Measurements from ENCODE around the gene PLA2G2C.

PLA2G2C gene

DNA sequence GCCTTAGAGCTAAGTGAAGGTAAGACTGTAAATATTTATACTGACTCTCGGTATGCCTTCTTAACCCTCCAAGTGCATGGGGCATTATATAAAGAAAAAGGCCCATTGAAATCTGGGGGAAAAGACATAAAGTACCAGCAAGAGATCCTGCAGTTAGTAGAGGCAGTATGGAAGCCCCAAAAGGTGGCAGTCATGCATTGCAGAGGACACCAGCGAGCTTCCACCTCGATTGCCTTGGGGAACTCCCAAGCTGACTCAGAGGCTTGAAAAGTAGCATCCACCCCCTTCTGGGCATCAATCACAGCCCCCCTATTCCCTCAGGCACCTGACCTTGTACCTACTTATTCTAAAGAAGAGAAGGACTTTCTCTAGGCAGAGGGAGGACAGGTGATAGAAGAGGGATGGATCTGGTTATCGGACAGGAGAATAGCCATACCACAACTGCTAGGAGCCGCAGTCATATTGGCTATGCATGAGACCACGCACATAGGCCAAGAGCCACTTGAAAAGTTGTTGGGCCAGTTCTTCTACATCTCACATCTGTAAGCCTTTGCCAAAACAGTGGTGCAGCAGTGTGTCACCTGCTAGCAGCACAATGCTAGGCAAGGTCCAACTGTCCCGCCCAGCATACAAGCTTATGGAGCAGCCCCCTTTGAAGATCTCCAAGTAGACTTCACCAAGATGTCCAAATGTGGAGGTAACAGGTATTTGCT is 27.8 kb downstream of the PLA2G2C start:
- DNase-seq (ENCODE audit: extremely low read depth in 1 of 2, low read depth in 1 of 2): no peak

DNA sequence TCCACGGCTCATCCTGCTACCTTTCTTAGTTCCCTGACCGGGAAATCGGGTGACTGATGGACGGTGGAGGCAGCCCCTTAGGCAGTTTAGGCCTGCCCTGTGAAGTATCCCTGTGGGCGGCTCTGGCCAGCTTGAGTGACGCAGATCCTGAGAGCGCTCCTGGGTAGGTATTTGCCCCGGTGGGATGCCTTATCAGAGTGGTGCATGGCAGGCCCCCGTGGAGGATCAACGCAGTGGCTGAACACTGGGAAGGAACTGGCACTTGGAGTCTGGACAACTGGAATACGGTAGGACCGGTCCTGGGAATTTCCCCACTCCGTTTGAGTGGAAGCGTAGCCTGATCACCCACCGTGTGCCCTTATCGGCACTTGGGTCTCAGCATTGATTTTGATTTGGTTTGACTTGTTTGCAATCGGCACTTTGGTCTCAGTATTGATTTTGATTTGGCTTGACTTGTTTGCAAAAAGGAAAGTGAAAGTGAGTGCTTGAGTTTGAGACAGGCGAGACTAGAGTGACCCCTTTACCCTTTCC is 32.0 kb downstream of the PLA2G2C start:
- DNase-seq (ENCODE audit: extremely low read depth in 1 of 2, low read depth in 1 of 2): no peak

DNA sequence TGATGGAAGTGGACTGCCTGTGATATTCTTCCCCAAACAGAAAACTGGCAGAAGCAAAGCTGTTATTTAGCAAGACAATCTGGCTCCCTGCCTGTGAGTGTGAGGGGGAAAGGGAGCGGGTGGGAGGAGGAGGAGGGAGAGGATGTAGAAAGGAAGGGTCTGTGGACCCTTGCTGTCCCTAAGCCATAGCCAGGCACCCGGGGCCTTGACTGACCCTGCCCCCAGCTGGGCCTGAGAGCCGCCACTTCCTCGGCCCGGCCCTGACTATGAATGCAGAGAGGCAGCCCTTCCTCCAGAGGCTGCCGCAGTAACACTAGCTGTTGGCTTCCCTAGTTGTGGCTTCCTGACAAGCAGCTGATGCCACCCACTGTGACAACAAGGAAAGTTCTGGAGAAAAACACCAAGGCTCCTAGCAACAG is 33.3 kb downstream of the PLA2G2C start:
- no peak for DNase-seq (ENCODE audit: extremely low read depth in 1 of 2, low read depth in 1 of 2)

DNA sequence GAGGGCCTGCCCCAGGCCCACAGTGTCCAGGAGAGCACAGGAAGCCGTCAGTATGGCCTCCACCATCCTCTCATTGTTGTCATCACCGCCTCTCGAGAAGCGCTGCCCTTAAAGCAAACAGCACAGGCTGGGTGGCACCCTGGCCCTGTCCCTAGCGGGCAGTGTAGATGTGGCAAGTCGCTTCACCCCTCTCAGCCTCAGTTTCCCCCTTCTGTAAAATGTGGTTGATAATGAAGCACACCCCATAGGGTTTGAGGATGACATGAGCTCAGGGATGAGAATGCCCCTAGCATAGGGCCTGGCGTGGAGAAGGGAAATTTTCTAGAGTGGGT is 33.8 kb downstream of the PLA2G2C start:
- DNase-seq (ENCODE audit: extremely low read depth in 1 of 2, low read depth in 1 of 2): no peak

DNA sequence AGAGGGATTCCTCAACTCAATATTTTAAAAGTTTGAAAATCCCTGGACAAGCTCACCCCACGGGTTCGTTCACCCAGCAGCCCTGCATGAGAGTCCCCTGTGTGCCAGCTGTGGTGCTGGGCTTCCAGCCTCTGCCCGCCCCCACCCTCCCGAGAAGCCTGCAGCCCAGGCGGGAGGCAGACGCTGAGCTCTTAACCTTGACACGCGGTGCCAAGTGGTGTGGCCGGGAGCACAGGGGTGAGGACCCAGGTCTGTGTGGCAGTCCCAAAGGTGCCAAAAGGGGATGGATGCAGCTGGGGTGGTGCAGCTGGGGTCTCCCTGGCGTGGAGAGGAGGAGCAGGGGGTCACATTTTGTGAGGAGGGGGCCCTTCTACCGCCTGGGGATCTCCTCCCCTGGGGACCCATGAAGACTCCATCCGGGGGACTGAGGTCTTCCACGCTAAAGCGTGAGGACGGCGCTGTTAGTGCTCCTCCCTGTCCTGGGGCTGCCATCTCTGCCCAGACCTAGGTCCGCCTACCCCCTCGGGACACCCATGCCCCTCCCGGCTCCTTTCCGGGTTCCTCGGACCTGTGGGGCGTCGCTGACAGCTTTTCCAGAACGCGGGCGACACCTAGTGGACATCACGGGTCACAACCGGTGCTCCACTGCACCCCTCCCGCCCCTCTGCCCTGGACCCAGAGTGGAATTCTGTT is 34.3 kb downstream of the PLA2G2C start:
- peak; percentile 53 to 62 for DNase-seq (ENCODE audit: extremely low read depth in 1 of 2, low read depth in 1 of 2)

DNA sequence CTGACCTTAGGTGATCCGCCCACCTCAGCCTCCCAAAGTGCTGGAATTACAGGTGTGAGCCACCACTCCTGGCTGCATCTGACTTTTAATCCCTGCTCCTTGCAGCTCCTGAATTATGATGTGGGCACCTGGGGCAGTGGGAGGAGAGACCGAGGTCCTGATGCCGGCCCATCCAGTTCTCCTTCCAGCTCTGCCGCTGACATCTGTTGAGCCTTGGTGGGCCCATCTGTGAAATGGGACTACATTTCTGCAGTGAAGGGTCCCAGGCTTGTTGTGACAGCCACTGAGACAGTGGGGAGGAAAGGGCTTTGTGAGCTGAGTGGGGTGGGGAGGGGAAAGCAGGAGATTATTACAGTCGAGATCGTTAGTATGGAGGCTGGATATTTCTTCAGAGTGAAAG is 35.3 kb downstream of the PLA2G2C start:
- no peak for DNase-seq (ENCODE audit: extremely low read depth in 1 of 2, low read depth in 1 of 2)

DNA sequence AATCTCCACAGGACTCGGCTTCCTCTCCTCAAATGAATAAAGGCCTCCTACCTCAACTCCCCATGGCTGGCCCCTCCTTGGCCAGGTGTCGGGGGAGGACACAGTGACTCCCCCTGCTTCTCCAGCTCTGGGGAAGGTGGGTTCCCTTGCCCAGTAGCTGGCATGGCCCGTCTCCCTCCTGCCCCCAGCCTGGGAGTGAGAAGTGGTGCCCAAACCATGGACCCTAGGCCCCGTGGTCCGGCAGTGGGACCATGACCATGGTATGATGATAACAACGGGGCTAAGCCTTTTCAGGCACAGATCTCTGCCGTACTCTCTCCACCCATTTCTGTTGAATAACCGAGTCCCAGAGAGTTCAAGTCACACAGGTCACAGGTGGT is 36.0 kb downstream of the PLA2G2C start:
- DNase-seq (ENCODE audit: extremely low read depth in 1 of 2, low read depth in 1 of 2): no peak

DNA sequence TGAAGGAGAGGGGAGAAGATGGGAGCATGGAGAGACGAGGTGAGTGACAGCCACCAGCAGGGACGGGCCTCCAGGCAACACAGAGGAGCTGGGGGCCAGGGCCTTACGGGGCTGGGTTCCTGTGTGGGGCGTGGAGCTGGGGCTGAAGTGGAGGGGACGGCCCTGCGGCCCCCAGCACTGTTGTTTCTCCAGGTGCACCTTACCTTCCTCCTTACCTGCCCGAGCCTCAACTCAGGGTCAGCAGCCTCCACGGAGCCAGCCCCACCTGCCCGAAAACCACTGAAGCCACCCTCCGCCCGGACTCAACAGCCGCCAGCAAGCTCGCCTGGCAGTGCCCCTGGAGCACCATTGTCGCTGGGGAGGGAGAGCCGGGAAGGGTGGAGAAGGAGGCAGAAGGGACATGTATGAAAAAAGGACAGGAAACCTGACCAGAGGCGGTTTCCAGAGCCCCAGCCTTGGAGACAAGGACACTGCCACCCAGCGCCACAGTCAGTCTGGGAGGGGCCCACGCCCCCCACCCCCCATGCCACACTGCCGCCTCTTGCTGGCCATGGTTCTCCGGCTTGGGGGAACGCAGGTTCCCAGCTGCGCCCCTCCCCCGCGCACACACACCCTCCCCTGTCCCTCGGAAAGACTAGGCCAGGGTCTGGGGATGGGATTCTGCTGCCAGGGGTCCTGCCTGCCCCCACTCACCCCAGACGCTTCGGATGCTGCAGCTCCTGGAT is 36.6 kb downstream of the PLA2G2C start:
- no peak for DNase-seq (ENCODE audit: extremely low read depth in 1 of 2, low read depth in 1 of 2)

DNA sequence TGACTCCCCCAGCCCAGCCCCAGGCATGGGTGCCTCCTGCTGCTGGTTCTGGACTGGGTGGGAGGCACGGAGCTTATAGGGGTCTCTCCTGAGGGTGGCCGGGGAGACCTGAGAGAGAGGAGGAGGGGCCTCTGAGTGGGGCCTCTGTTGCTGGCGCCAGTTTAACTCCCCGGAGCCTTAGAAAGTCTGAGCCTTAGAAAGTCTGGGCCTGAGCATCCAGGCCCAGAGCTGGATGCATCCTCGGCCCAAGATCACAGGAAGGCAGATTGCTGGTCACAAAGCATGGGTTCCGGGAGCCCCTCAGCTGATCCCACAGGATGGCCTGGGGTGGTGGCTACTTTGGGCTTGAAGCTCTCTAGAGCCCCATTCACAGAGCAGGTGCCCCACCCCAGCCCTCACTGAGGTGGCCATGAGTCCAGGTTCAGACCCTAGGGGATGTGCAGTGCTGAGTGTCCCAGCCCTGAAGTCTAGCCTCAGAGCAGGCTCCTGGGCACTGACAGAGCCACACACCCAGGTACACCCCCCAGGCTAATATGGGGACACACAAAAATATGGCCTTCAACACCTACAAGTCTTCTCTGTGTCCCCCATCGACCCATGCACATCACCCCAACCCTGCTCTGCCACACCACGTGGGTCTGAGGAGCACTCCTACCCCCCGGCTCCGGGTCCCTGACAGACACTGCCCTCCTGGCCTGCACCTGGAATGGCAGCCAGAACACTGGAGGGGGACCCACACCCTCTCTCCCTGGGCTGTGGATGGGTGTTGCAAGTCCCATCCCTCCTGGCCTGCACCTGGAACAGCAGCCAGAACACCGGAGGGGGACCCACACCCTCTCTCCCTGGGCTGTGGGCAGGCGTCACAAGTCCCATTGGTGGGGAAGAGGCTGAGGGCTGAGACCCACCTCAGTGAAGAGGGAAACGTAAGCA is 37.5 kb downstream of the PLA2G2C start:
- no peak for DNase-seq (ENCODE audit: extremely low read depth in 1 of 2, low read depth in 1 of 2)

DNA sequence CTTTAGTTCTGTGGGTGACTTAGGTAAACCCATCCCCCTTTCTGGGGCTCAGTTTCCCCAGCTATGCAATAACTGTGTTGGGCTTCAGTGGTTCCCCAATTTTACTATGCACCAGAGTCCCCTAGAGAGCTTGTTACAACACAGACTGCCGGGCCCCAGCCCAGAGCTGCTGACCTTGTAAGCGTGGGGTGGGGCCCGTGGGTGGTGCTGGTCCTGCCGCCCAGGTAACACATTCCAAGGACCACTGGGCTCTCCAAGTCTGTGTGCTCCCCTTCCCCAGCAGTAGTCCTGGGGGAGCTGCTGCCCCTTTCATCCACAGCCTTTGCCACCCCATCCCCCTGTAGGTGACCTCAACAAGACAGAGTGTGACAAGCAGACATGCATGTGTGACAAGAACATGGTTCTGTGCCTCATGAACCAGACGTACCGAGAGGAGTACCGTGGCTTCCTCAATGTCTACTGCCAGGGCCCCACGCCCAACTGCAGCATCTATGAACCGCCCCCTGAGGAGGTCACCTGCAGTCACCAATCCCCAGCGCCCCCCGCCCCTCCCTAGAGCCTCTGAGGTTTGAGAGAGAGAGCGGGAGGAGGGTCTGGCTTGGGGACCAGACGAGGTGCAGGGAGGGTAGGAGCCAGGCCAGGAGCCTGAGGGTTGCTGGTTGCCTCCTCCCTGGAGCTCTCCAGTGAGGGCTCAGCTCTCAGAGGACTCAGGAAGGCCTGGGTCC is 38.3 kb downstream of the PLA2G2C start:
- no peak for DNase-seq (ENCODE audit: extremely low read depth in 1 of 2, low read depth in 1 of 2)

DNA sequence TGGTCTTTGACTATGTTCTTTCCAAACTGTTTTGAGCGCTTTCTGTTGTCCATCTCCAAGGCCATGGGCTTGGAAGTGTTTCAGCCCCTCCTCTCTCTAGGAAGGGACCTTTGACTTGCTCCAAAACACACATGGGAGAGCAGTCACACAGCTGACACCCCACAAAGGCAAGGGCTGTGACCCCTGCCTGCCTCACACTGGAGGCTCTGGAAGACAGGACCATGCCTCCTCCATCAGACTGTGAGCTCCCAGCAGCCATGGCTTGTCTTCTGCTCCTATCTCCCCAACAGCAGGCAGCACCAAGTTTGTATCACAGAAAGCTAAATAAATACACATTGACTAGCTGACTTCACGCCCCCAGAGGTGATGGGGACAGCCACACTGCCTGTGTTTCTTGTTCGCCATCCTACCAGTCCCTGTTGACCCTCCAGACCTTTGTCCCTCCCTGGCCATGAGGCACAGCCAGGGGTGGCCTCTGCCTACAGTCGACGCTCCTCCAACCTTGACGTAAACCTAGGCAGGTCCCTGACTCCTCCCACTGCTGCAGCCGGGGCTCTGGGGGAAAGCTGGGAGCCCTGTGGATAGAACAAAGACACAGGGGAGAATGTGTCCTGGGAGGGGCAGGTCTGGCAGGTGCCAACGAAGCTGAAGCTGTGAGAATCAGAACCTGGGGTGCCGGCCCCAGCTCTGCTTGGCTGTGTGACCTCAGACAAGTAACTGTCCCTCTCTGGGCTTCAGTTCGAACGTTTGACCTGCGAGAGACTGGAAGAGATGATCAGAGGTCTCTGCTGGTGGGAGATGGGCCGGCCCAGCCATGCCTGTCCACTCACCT is 42.4 kb downstream of the PLA2G2C start:
- no peak for DNase-seq (ENCODE audit: extremely low read depth in 1 of 2, low read depth in 1 of 2)

DNA sequence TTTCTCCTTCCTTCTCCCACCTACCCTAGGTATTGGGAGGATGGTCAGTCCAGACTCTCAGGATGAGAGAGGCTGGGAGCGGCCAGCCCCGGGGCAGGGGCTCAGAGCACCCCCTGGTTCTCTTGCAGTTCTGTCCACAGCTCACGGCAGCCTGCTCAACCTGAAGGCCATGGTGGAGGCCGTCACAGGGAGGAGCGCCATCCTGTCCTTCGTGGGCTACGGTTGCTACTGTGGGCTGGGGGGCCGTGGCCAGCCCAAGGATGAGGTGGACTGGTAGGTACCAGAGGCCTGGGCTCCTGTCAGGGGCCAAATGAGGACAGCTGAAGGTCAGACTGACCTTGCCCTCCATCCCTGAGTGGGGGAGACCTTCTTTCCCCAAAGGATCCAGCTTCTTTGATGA is 43.0 kb downstream of the PLA2G2C start:
- no peak for DNase-seq (ENCODE audit: extremely low read depth in 1 of 2, low read depth in 1 of 2)

DNA sequence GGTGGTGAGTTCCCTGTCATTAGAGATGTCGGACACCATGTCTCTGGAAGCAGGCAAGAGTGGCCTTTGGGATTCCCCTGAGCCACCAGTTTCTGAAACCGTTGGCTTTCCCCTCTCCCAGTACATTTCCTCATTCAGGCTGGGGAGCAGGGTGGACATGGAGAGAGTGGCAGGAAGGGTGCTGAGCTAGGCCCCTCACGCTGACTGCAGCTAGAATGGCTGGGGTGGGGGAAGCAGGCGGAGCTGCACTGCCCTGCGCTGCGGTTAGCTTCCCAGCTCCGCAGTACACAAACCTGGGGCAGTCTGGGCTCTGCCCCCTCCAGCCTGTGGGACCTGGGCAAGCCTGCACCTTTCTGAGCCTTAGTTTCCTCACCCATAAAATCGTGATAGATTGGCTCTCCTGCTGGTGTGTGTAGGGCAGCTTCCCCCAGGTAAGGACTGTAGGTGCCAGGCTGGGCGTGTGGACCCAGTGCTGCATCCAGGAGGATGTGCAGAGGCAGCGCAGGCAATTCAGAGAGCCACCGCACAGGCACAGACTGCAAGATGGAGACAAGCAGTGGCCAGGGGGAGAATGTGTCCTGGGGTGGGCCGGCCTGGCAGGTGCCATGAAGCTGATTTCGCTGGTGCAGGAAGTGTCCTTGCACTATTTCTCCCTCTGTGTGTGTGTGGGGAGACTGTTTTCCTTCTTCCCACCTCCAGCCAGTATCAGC is 44.2 kb downstream of the PLA2G2C start:
- DNase-seq (ENCODE audit: extremely low read depth in 1 of 2, low read depth in 1 of 2): no peak

DNA sequence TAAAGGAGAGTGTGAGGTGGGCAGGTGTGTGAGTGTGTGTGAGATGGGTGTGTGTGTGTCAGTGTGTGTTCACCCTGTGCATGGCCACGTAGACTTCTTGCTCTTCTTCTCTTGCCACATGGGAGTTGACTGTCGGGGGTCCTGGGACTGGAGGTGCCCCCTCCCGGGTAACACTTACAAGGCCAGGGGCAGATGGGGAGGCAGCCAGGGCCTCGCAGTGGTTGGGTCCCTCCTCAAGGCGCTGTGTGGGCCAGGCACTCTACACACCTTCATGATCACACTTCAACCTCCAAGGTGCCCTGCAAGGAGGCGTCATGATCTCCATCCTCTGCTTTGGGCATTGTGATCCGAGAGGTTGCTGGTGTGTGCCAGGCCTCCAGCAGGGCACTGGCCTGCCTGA is 44.9 kb downstream of the PLA2G2C start:
- no peak for DNase-seq (ENCODE audit: extremely low read depth in 1 of 2, low read depth in 1 of 2)

DNA sequence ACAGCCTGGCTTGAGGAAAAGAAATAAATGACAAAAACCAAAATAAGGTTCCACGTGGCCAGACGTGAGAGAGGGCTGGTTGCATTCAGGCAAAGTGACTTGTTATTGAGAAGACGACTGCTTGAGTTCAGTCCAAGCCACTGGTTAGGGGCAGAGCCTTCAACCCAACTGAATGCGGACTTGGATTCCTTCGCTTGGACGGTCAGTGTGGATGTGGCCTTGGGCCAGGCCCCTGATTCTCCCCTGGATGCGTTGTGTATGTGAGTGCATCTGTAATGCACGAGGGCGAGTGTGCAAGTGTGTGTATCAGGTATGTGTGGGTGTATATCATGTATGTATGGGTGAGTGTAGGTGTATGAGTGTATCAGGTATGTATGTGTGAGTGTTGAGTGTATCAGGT is 45.3 kb downstream of the PLA2G2C start:
- no peak for DNase-seq (ENCODE audit: extremely low read depth in 1 of 2, low read depth in 1 of 2)

DNA sequence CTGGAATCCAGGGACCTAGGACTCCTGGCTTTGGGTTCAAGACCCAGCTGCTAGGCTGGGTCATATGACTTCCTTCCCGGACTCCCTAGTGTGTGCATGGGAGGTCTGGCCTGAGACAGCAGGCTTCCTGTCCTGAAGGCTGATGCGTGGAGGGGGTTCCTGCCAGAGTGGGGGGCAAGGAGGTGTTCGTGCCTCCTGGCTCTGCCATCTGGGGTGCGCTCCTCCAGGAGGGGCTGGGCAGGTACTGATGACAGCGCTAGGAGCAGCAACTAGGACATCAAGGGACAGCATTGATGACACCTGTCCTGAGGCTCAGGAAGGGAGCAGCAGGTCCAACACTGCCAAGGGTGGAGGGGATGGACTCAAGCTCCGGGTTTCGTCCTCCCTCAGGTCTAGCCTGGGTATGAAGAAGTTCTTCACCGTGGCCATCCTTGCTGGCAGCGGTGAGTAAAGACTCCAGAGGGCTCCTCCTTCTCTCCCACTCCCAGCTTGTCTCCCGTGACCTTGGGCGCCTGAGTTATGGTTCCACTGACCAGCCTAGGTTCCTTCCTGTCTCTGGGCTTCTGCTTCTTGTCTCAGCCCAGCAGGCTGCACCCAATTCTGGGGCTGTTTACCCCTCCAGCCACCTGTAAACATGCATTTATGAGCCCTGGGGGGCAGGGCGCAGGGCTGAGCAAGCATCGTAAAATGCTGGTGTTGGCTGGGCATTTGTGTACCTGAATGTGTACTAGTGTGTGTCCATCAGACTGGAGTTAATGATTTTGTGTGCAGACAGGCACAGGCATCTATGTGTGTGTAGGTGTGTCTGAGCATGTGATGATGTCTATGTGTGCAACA is 46.3 kb downstream of the PLA2G2C start:
- DNase-seq (ENCODE audit: extremely low read depth in 1 of 2, low read depth in 1 of 2): no peak

DNA sequence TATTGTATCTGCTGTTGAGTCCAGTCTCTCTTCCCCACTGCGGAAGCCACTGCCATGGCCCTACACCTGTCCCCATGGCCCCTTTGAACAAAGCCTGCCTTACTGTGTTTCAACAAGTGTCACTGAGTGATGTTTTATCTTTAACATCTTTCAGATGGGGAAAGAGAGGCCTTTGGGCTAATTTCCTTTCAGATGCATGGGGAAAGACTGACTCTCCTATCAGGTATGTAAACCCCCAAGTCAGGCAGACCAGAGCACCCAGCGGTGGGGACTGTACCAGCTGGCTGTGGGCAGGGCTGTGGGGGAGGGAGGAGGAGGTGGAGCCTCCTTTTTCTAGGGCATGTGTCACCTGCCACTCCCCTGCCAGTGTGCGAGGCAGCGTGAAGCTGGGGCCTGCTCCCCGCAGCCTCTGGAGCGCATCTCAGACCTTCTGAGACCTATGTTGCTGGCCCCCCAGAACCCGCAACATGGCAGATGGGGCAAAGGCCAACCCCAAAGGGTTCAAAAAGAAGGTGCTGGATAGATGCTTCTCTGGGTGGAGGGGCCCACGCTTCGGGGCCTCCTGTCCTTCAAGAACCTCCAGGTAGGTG is 47.3 kb downstream of the PLA2G2C start, which contains the start of gene PLA2G2F:
PLA2G2F (plus strand) TSS at position 363 of the 590 bp plus-strand sequence; CDS start at position 468, 105 bp downstream.
- DNase-seq (ENCODE audit: extremely low read depth in 1 of 2, low read depth in 1 of 2): no peak

Measured in stimulated activated CD8-positive, alpha-beta memory T cell treated with anti-CD3 and anti-CD28 coated beads, Interleukin-7, amount 100 ng/mL, for 48 hours (primary cell).